HL-60 (cell line): ENCODE results near the gene FTCDNL1.

Experiments
- DNase-seq, 2 experiments: peaks; one replicate each; pipeline ENCODE4 v3.0.0-alpha.2; 2010 to 2020; ENCODE audit warnings: low read depth in 1 of 2, low spot score in 1 of 2
- H3K27ac ChIP-seq: fragments of 250-450 bp; sonication (Bioruptor Pico); replicated peaks from 2 replicates; pipeline ENCODE4 v1.5.1; 2020; ENCODE audit warnings: mild to moderate bottlenecking, moderate library complexity
- H3K27me3 ChIP-seq: fragments of 250-450 bp; sonication (Bioruptor Pico); 2 replicates; pipeline ENCODE4 v1.5.1; 2021; ENCODE audit warnings: mild to moderate bottlenecking, moderate library complexity; ENCODE audit not compliant: insufficient read depth, poor library complexity, severe bottlenecking
- H3K4me3 ChIP-seq: replicated peaks from 2 replicates; pipeline ENCODE4 v1.5.1; 2011; ENCODE audit warnings: mild to moderate bottlenecking, control low read depth, low read length; ENCODE audit not compliant: insufficient read depth
- CTCF ChIP-seq: IDR thresholded peaks from one replicate; pipeline ENCODE4 v1.5.1; 2011; ENCODE audit warnings: low read length, control low read depth, inconsistent platforms; ENCODE audit not compliant: insufficient read depth
- GABPA ChIP-seq: IDR thresholded peaks from 2 replicates; pipeline ENCODE4 v1.6.1; 2012; ENCODE audit warnings: low read depth
- POLR2AphosphoS5 ChIP-seq: IDR thresholded peaks from 2 replicates; pipeline ENCODE4 v1.6.1; 2012; ENCODE audit warnings: low read depth
- REST ChIP-seq: IDR thresholded peaks from 2 replicates; pipeline ENCODE4 v1.6.1; 2012; ENCODE audit warnings: low read depth; ENCODE audit not compliant: insufficient replicate concordance
- SPI1 ChIP-seq: IDR thresholded peaks from 2 replicates; pipeline ENCODE4 v1.6.1; 2012; ENCODE audit warnings: low read depth, mild to moderate bottlenecking, borderline replicate concordance

The FTCDNL1 gene

GRCh38 chr2:199798831-199799580 is 52.0 kb downstream of the FTCDNL1 start:
- no peak overlapping the region for H3K27ac ChIP-seq
- no peak for DNase-seq
- H3K27me3 ChIP-seq: no peaks in the 10 kb centered on the region
- no peak overlapping the region for H3K4me3 ChIP-seq
- TF ChIP-seq REST (no peak), SPI1 (no peak), CTCF (no peak), POLR2AphosphoS5 (no peak), GABPA (no peak)

- no peak overlapping the region for H3K4me3 ChIP-seq
- TF ChIP-seq POLR2AphosphoS5 (no peak), GABPA (no peak), CTCF (no peak)
- no peak overlapping the region for H3K27ac ChIP-seq
- DNase-seq: no peak
- H3K27me3 ChIP-seq: no peaks in the 10 kb centered on the region
These were observed 53.3 kb downstream of the FTCDNL1 start for GRCh38 chr2:199797431-199798403.

- no peak for TF ChIP-seq CTCF
- TF ChIP-seq GABPA: no peak
- no peak for TF ChIP-seq POLR2AphosphoS5
- TF ChIP-seq REST: no peak
- TF ChIP-seq SPI1: no peak
- Histone ChIP-seq H3K4me3 (no peak overlapping the region), H3K27me3 (no peaks in the 10 kb centered on the region), H3K27ac (no peak overlapping the region)
- DNase-seq: no peak
These were observed 58.6 kb downstream of the FTCDNL1 start for GRCh38 chr2:199792381-199792780.
